H1 (cell line): ENCODE results near the gene ZNF576. TPM values are rescaled to one million over a fixed set of nuclear protein-coding genes. Genes with fewer than 3 reads are reported as not detected.

Source experiments
- CTCF ChIA-PET: fragments of 300-600 bp; sonication (Branson Sonifier 250); formaldehyde crosslinking; loops from one replicate; lab custom pipeline; 2021; ENCODE audit not compliant: partially characterized antibody; lab: Charles Lee
- POLR2A ChIA-PET: fragments of 300-600 bp; sonication (Branson Sonifier 250); formaldehyde crosslinking; loops from one replicate; lab custom pipeline; 2021; ENCODE audit warnings: inconsistent platforms; ENCODE audit not compliant: partially characterized antibody; lab: Charles Lee
- DNase-seq, 2 experiments: peaks; one replicate each; pipeline versions ENCODE4 v3.0.0 to v3.0.0-alpha.2; 2010 to 2022; ENCODE audit warnings: low spot score in 2 of 2, low read depth in 1 of 2, mixed read lengths in 1 of 2
- FAIRE-seq: peaks from 2 replicates; lab custom pipeline; 2011; peaks lifted over from hg19 to GRCh38; lab: Jason Lieb, UNC
- H2AFZ ChIP-seq: 2 replicates; pipeline ENCODE4 v1.8.1; 2012; ENCODE audit warnings: low read length, inconsistent platforms
- H2AK5ac ChIP-seq: 2 replicates; pipeline ENCODE4 v1.6.1; 2013; ENCODE audit warnings: low read depth, low read length
- H2BK120ac ChIP-seq: replicated peaks from 2 replicates; pipeline ENCODE3; 2013; ENCODE audit warnings: low read depth, low read length, inconsistent platforms
- H2BK12ac ChIP-seq: 2 replicates; pipeline ENCODE4 v1.6.1; 2013; ENCODE audit warnings: low read depth, low read length
- H2BK15ac ChIP-seq: 2 replicates; pipeline ENCODE4 v1.6.1; 2013; ENCODE audit warnings: low read length
- H2BK20ac ChIP-seq: 2 replicates; pipeline ENCODE4 v1.6.1; 2013; ENCODE audit warnings: low read length
- H2BK5ac ChIP-seq: 2 replicates; pipeline ENCODE4 v1.6.1; 2013; ENCODE audit warnings: low read depth, low read length
- H3K14ac ChIP-seq: 2 replicates; pipeline ENCODE4 v1.6.1; 2013; ENCODE audit warnings: inconsistent platforms; ENCODE audit not compliant: insufficient read length
- H3K18ac ChIP-seq: 2 replicates; pipeline ENCODE4 v1.6.1; 2013; ENCODE audit warnings: low read length; ENCODE audit errors: extremely low read depth
- H3K23ac ChIP-seq: 2 replicates; pipeline ENCODE4 v1.6.1; 2013; ENCODE audit warnings: inconsistent platforms; ENCODE audit not compliant: insufficient read length
- H3K23me2 ChIP-seq: 2 replicates; pipeline ENCODE4 v1.6.1; 2013; ENCODE audit warnings: low read depth, low read length
- H3K27ac ChIP-seq: 2 replicates; pipeline ENCODE4 v1.6.1; 2011; ENCODE audit warnings: low read depth, low read length, inconsistent platforms
- H3K27me3 ChIP-seq, 4 experiments: replicated peaks in 1 of 4; 1 replicate in 1 of 4; 2 replicates in 3 of 4; pipeline versions ENCODE4 v1.6.1 to v1.8.1; 2011 to 2013; ENCODE audit warnings: low read length in 3 of 4, mild to moderate bottlenecking in 3 of 4, inconsistent platforms in 2 of 4, mixed read lengths in 2 of 4, moderate library complexity in 1 of 4; ENCODE audit not compliant: control insufficient read depth in 3 of 4, insufficient read depth in 3 of 4; ENCODE audit errors: extremely low read depth in 1 of 4
- H3K36me3 ChIP-seq, 4 experiments: 2 replicates each; pipeline versions ENCODE4 v1.6.1 to v1.8.1; 2011 to 2013; ENCODE audit warnings: mild to moderate bottlenecking in 4 of 4, low read length in 3 of 4, moderate library complexity in 2 of 4, control low read depth in 1 of 4, inconsistent platforms in 1 of 4; ENCODE audit not compliant: insufficient read depth in 4 of 4, control insufficient read depth in 2 of 4
- H3K4ac ChIP-seq: replicated peaks from 2 replicates; pipeline ENCODE3; 2013; ENCODE audit warnings: low read length, low read depth, mixed read lengths, inconsistent platforms; ENCODE audit not compliant: insufficient read length
- H3K4me1 ChIP-seq, 4 experiments: replicated peaks in 1 of 4; 1 replicate in 1 of 4; 2 replicates in 3 of 4; pipeline versions ENCODE4 v1.6.1 to v1.8.1; 2011 to 2013; ENCODE audit warnings: low read length in 3 of 4, inconsistent platforms in 2 of 4, mixed read lengths in 1 of 4; ENCODE audit not compliant: insufficient read depth in 4 of 4, control insufficient read depth in 3 of 4
- H3K4me2 ChIP-seq, 2 experiments: 2 replicates each; pipeline versions ENCODE4 v1.6.1 to v1.8.1; 2011 to 2013; ENCODE audit warnings: low read depth in 2 of 2, low read length in 2 of 2, control low read depth in 1 of 2, inconsistent platforms in 1 of 2, mild to moderate bottlenecking in 1 of 2; ENCODE audit not compliant: insufficient read depth in 1 of 2
- H3K4me3 ChIP-seq, 4 experiments: fragments of 200-600, 300-600 bp in 1 of 4; sonication (generic), shearing (Covaris generic), sonication (Bioruptor Twin) in 1 of 4; 2 replicates each; pipeline versions ENCODE4 v1.5.1 to v1.8.1; 2011 to 2016; ENCODE audit warnings: low read length in 4 of 4, low read depth in 3 of 4, control low read depth in 2 of 4, inconsistent platforms in 2 of 4, mild to moderate bottlenecking in 2 of 4, mixed read lengths in 1 of 4, moderate library complexity in 1 of 4; ENCODE audit not compliant: insufficient read depth in 2 of 4; ENCODE audit errors: extremely low read depth in 1 of 4
- H3K56ac ChIP-seq: replicated peaks from 2 replicates; pipeline ENCODE3; 2013; ENCODE audit warnings: low read depth, mild to moderate bottlenecking, mixed read lengths, low read length, inconsistent platforms; ENCODE audit not compliant: insufficient read length
- H3K79me1 ChIP-seq: 2 replicates; pipeline ENCODE4 v1.6.1; 2013; ENCODE audit warnings: low read depth, low read length, control low read depth
- H3K79me2 ChIP-seq, 2 experiments: 2 replicates each; pipeline versions ENCODE4 v1.6.1 to v1.8.1; 2012 to 2013; ENCODE audit warnings: low read length in 2 of 2, mild to moderate bottlenecking in 2 of 2, inconsistent platforms in 1 of 2; ENCODE audit not compliant: insufficient read depth in 2 of 2, control insufficient read depth in 1 of 2
- H3K9ac ChIP-seq, 4 experiments: replicated peaks in 1 of 4; 1 replicate in 1 of 4; 2 replicates in 3 of 4; pipeline versions ENCODE4 v1.6.1 to v1.8.1; 2011 to 2013; ENCODE audit warnings: low read depth in 3 of 4, low read length in 3 of 4, control low read depth in 2 of 4, mild to moderate bottlenecking in 2 of 4, moderate library complexity in 2 of 4, inconsistent platforms in 1 of 4; ENCODE audit errors: extremely low read depth in 1 of 4
- H3K9me3 ChIP-seq, 2 experiments: 2 replicates each; pipeline versions ENCODE4 v1.6.1 to v1.8.1; 2012 to 2013; ENCODE audit warnings: mild to moderate bottlenecking in 2 of 2, moderate library complexity in 2 of 2, control low read depth in 1 of 2, inconsistent platforms in 1 of 2, low read depth in 1 of 2, low read length in 1 of 2, mixed read lengths in 1 of 2; ENCODE audit not compliant: insufficient read depth in 2 of 2
- H4K20me1 ChIP-seq, 2 experiments: replicated peaks in 1 of 2; 2 replicates each; pipeline versions ENCODE3 to v1.8.1; 2011 to 2013; ENCODE audit warnings: inconsistent platforms in 2 of 2, low read length in 2 of 2, mild to moderate bottlenecking in 1 of 2; ENCODE audit not compliant: insufficient read depth in 2 of 2, control insufficient read depth in 1 of 2
- H4K5ac ChIP-seq: 2 replicates; pipeline ENCODE4 v1.6.1; 2013; ENCODE audit warnings: low read length, low read depth, mixed read lengths, inconsistent platforms; ENCODE audit not compliant: insufficient read length
- H4K8ac ChIP-seq: 2 replicates; pipeline ENCODE4 v1.8.0; 2013; ENCODE audit warnings: mild to moderate bottlenecking, moderate library complexity, low read length, inconsistent platforms; ENCODE audit not compliant: insufficient read depth; ENCODE audit errors: extremely low read depth
- H4K91ac ChIP-seq: replicated peaks from 2 replicates; pipeline ENCODE3; 2013; ENCODE audit warnings: low read length, mixed read lengths, inconsistent platforms; ENCODE audit not compliant: insufficient read length
- GTF2F1 ChIP-seq: IDR thresholded peaks from 2 replicates; pipeline ENCODE4 v1.6.1; 2012; ENCODE audit warnings: low read depth, low read length, improper control_type of control experiment, borderline replicate concordance
- HDAC2 ChIP-seq, 2 experiments: fragments of 300-600 bp in 1 of 2; sonication (generic) in 1 of 2; IDR thresholded peaks; 2 replicates each; pipeline ENCODE4 v1.6.1; 2011 to 2012; ENCODE audit warnings: low read depth in 2 of 2, low read length in 2 of 2, mild to moderate bottlenecking in 2 of 2, moderate library complexity in 2 of 2, borderline replicate concordance in 1 of 2, inconsistent platforms in 1 of 2
- POLR2A ChIP-seq, 2 experiments: IDR thresholded peaks; 1 replicate in 1 of 2; 2 replicates in 1 of 2; pipeline ENCODE4 v1.6.1; 2011; ENCODE audit warnings: low read depth in 2 of 2, low read length in 2 of 2, mild to moderate bottlenecking in 2 of 2; ENCODE audit errors: control extremely low read depth in 1 of 2
- SIN3A ChIP-seq, 2 experiments: IDR thresholded peaks in 1 of 2; conservative IDR thresholded peaks in 1 of 2; 2 replicates each; pipeline ENCODE4 v1.6.1; 2011 to 2012; ENCODE audit warnings: low read length in 2 of 2, improper control_type of control experiment in 1 of 2, low read depth in 1 of 2, mild to moderate bottlenecking in 1 of 2
- WGBS, 2 experiments: shearing (Covaris generic) in 1 of 2; methylation state at CpG; one replicate each; pipeline versions ENCODE4 v1.1.6 to v1.1.7; 2013 to 2015; ENCODE audit warnings: low lambda C conversion rate in 2 of 2, mixed read lengths in 2 of 2, inconsistent platforms in 1 of 2, low coverage in 1 of 2, missing lambda C conversion rate in 1 of 2; ENCODE audit not compliant: insufficient replicate concordance in 2 of 2, insufficient coverage in 1 of 2, insufficient read length in 1 of 2; ENCODE audit errors: extremely low coverage in 1 of 2, missing lambda C conversion rate in 1 of 2; 5-methylcytosine and 5-hydroxymethylcytosine counted together
- polyA plus RNA-seq, 7 experiments: library from polyadenylated mRNA; depleted of rRNA in 3 of 7; stranded (reverse) in 5 of 7; unstranded in 2 of 7; fragments of >200 nt in 5 of 7; fragments of 200-250 nt in 2 of 7; gene quantifications; 1 replicate in 5 of 7; 2 replicates in 1 of 7; 4 replicates in 1 of 7; pipeline versions ENCODE4 v1.2.1 to v1.2.3, GENCODE V29; 2011 to 2013; ENCODE audit warnings: missing spikeins in 2 of 7, mixed read lengths in 2 of 7
- total RNA-seq: library from RNA; stranded (reverse); fragmentation: NEBNext Ultra II Directional; extraction: Animal tissue kit (Norgen Biotek cat#: 25700); gene quantifications from 2 replicates; pipeline ENCODE4 v1.2.1, GENCODE V29; 2021

ZNF576 gene
- total and polyA plus RNA-seq, 2 of the 8 experiments (the other 6 are each of a cell fraction or from before 2014, with no cell fraction given), result 13.6 to 32.4 TPM

DNA sequence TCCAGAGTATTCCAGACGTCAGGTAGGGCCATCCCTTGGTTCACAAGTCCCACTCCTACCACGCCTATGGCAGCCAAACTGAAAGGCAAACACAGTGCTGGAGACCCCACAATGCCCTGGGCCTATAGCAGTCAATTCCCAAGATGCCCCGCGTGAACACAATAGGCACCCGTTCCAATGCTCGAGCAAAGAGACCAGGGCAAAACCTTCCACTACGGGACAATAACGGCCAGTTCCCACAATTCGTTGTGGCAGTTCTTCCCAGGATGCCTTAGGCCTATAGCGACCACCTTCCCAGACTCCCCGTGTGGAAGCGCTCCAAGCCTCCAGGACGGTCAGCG, 22.5 kb downstream of the ZNF576 start:
- H2AFZ ChIP-seq, result peak overlapping the region; percentile 93
- no peak overlapping the region for H2BK12ac ChIP-seq
- H3K79me1 ChIP-seq, result peaks cover 2% of the 10 kb centered on the region
- H4K91ac ChIP-seq, result peak overlapping the region; percentile 90
- ChIA-PET POLR2A (no interaction called here), CTCF (interaction anchor here (0.6 to 1.7 kb wide), 2 partner anchors 19 to 1206 kb away, joined by 3 to 5 read pairs; no protein-coding TSS in a partner anchor)
- no peak overlapping the region for H3K14ac ChIP-seq
- H2BK20ac ChIP-seq, result no peak overlapping the region
- H3K9ac ChIP-seq, result peak overlapping the region in 3 of 4 experiments; percentile 96 to 97 (median 96); a peak in 6 of 7 replicates
- H4K20me1 ChIP-seq, result peaks cover 0 to 1% of the 10 kb centered on the region in 2 experiments
- no peak overlapping the region for H2BK15ac ChIP-seq
- H3K4me1 ChIP-seq, result peaks cover 4 to 13% (median 7%) of the 10 kb centered on the region in 4 experiments
- peak overlapping the region; percentile 89 for H3K18ac ChIP-seq
- no peak overlapping the region for H2AK5ac ChIP-seq
- H3K23me2 ChIP-seq, result peaks cover 10% of the 10 kb centered on the region
- H3K36me3 ChIP-seq, result peaks cover 0 to under 1% (median 0%) of the 10 kb centered on the region in 4 experiments; a peak in 1 of 8 replicates
- DNase-seq, result no peak
- 0 out of 2 replicates have a peak, but pooled peaks have one; percentile 37 for TF ChIP-seq GTF2F1
- 0 out of 4 replicates have a peak, but pooled peaks of 1 of the 2 experiments have one; percentile 24 for TF ChIP-seq SIN3A (conservative IDR thresholded peaks at IDR 0.05 in 1 of 2, IDR thresholded peaks at IDR 0.05 in 1 of 2; ENCODE audit: low read depth in 1 of 2, low read length in 2 of 2)
- TF ChIP-seq HDAC2 (IDR thresholded peaks at IDR 0.05; ENCODE audit: borderline replicate concordance in 1 of 2, low read depth in 2 of 2, low read length in 2 of 2), result no peak; a peak in 1 of 4 replicates
- TF ChIP-seq POLR2A (IDR thresholded peaks at IDR 0.05; ENCODE audit: control extremely low read depth in 1 of 2, low read depth in 2 of 2, low read length in 2 of 2), result peak in 1 of 2 experiments; percentile 35; a peak in 1 of 3 replicates
- peak overlapping the region; percentile 21 for H2BK120ac ChIP-seq
- no peak overlapping the region for H3K23ac ChIP-seq
- no peaks in the 10 kb centered on the region for H3K27me3 ChIP-seq
- peak overlapping the region; percentile 89 to 96 for H3K4me2 ChIP-seq
- peaks cover 0 to 11% of the 10 kb centered on the region in 2 experiments; a peak in 2 of 4 replicates for H3K79me2 ChIP-seq
- H3K27ac ChIP-seq, result peak overlapping the region; percentile 99
- peak overlapping the region; percentile 100 for H4K8ac ChIP-seq
- H3K9me3 ChIP-seq, result no peaks in the 10 kb centered on the region
- 11% methylated on average over 14 of the region's 14 CpGs; no CpG with 5 or more reads in 1 of the 2 experiments for WGBS, 2 experiments
- peak overlapping the region; percentile 92 for H3K56ac ChIP-seq
- H3K4ac ChIP-seq, result peak overlapping the region; percentile 96
- H3K4me3 ChIP-seq, result peak overlapping the region; percentile 69 to 81 (median 76)
- peak; percentile 52 for FAIRE-seq
- peak overlapping the region; percentile 98 for H4K5ac ChIP-seq
- H2BK5ac ChIP-seq, result peak overlapping the region; percentile 97
